ENCODE measurements around the gene NDUFAF8. TPM values are rescaled to one million over a fixed set of nuclear protein-coding genes. Genes with fewer than 3 reads are reported as not detected.

The NDUFAF8 gene
- total RNA-seq, 2 donors from 2014 or later, result 27.4 to 43.1 TPM

DNA sequence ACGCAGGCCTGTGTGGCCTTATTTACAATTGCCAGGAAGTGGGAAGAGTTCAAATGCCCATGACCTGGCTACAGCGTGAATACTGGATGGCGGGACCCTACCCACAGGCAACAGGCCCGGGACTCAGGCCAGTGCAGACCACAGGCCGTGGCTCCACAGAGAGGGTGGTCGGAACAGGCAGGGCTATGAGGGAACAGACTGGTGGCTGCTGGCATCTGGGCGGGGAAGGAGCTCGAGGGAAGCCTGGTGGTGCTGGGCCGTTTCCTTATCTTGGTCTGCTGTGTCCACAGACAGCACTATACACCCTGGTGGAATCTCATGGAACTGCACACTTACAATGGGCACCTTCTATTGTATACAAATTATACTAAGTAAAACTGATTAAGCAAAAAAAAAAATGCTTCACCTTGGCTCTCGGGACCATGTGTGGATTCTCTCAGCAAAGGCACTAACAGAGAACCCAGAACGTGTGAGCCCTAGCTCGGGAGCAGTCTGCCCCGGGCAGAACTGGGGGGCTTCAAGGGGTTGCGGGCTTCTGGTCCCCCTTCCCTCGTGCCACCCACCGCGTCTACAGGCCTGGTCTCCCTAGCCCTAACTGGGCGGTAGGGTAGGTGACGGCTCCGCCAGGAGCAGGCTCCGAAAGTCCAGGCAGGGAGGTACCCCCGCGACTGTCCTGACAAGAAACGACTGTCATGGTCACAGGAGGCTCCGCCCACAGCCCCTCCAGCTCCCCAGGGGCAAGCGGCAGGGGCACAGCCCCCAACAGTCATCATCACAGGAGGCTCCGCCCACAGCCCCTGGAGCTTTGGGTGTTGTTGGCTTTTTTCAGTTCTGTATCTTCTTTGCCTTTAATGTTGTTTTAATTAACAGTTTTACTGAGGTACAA lies 38.2 kb upstream of the NDUFAF8 start:
- Histone ChIP-seq H3K9me3 (no peaks in the 10 kb centered on the region), H3K4me1 (replicated peaks) (no peaks in the 10 kb centered on the region), H3K36me3 (no peaks in the 10 kb centered on the region), H3K27me3 (replicated peaks; ENCODE audit: insufficient read depth) (no peaks in the 10 kb centered on the region), H3K4me3 (no peak overlapping the region), H3K27ac (no peak overlapping the region)
- 71% methylated on average over 26 of the region's 27 CpGs for WGBS
- TF ChIP-seq POLR2AphosphoS5 (IDR thresholded peaks at IDR 0.05) (no peak), CTCF (IDR thresholded peaks at IDR 0.05) (peak; percentile 34 to 71 (median 60))
- intact Hi-C loops (cut with DNase I), result no loop called here
- peak; percentile 66 for DNase-seq (ENCODE audit: low spot score)

GRCh38 chr17:81202318-81202717 lies 36.8 kb upstream of the NDUFAF8 start:
- H3K9me3 ChIP-seq, result no peaks in the 10 kb centered on the region
- no peaks in the 10 kb centered on the region for H3K36me3 ChIP-seq
- H3K4me1 ChIP-seq (replicated peaks), result no peaks in the 10 kb centered on the region
- no peak overlapping the region for H3K4me3 ChIP-seq
- no peak for DNase-seq (ENCODE audit: low spot score)
- WGBS, result 72% methylated on average over 10 of the region's 10 CpGs
- no peak for TF ChIP-seq CTCF (IDR thresholded peaks at IDR 0.05)
- TF ChIP-seq POLR2A (IDR thresholded peaks at IDR 0.05), result no peak
- no peak for TF ChIP-seq POLR2AphosphoS5 (IDR thresholded peaks at IDR 0.05)
- H3K27ac ChIP-seq, result no peak overlapping the region
- H3K27me3 ChIP-seq (replicated peaks; ENCODE audit: insufficient read depth), result no peaks in the 10 kb centered on the region
- intact Hi-C loops (cut with DNase I), result no loop called here

DNA sequence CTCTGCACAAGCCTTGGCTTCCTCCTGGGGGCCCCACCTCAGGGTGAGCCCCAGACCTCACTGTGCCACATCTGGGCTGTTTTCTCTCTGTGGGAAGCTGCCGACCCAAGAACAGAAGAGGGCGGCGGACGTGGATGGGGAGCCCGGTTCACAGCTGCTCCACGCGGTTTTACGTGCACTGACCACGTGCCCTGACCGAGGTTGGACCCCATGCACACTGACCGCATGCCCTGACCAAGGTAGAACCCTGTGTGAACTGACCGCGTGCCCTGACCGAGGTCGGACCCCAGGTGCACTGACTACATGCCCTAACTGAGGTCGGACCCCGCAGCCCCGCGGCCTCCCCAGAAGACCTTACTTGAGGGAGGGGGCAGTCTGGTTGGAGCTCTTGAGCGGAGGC lies 36.0 kb upstream of the NDUFAF8 start:
- intact Hi-C loops (cut with DNase I), result no loop called here
- Histone ChIP-seq H3K4me1 (replicated peaks) (no peaks in the 10 kb centered on the region), H3K9me3 (no peaks in the 10 kb centered on the region), H3K27me3 (replicated peaks; ENCODE audit: insufficient read depth) (no peaks in the 10 kb centered on the region), H3K4me3 (no peak overlapping the region), H3K36me3 (no peaks in the 10 kb centered on the region), H3K27ac (no peak overlapping the region)
- WGBS, result 98% methylated on average over 20 of the region's 20 CpGs
- no peak for TF ChIP-seq CTCF (IDR thresholded peaks at IDR 0.05)
- no peak for TF ChIP-seq POLR2A (IDR thresholded peaks at IDR 0.05)
- no peak for TF ChIP-seq POLR2AphosphoS5 (IDR thresholded peaks at IDR 0.05)
- DNase-seq (ENCODE audit: low spot score), result no peak

- no peak overlapping the region for H3K4me3 ChIP-seq
- DNase-seq (ENCODE audit: low spot score), result no peak
- TF ChIP-seq CTCF (IDR thresholded peaks at IDR 0.05) (no peak), POLR2AphosphoS5 (IDR thresholded peaks at IDR 0.05) (no peak), POLR2A (IDR thresholded peaks at IDR 0.05) (no peak)
- no peaks in the 10 kb centered on the region for H3K4me1 ChIP-seq (replicated peaks)
- H3K36me3 ChIP-seq, result no peaks in the 10 kb centered on the region
- no peaks in the 10 kb centered on the region for H3K27me3 ChIP-seq (replicated peaks; ENCODE audit: insufficient read depth)
- 82% methylated on average over 10 of the region's 10 CpGs for WGBS
- intact Hi-C loops (cut with DNase I), result no loop called here
- no peaks in the 10 kb centered on the region for H3K9me3 ChIP-seq
- no peak overlapping the region for H3K27ac ChIP-seq
Observed at GRCh38 chr17:81204578-81204977, 34.5 kb upstream of the NDUFAF8 start.

GRCh38 chr17:81206166-81206565 lies 33.0 kb upstream of the NDUFAF8 start:
- 85% methylated on average over 4 of the region's 4 CpGs for WGBS
- TF ChIP-seq CTCF (IDR thresholded peaks at IDR 0.05), result no peak
- no peak for TF ChIP-seq POLR2A (IDR thresholded peaks at IDR 0.05)
- H3K36me3 ChIP-seq, result no peaks in the 10 kb centered on the region
- no peak overlapping the region for H3K27ac ChIP-seq
- intact Hi-C loops (cut with DNase I), result no loop called here
- no peak for DNase-seq (ENCODE audit: low spot score)
- no peaks in the 10 kb centered on the region for H3K4me1 ChIP-seq (replicated peaks)
- no peaks in the 10 kb centered on the region for H3K9me3 ChIP-seq
- no peaks in the 10 kb centered on the region for H3K27me3 ChIP-seq (replicated peaks; ENCODE audit: insufficient read depth)
- H3K4me3 ChIP-seq, result no peak overlapping the region

Data from prostate gland (tissue), 2 donors.